H1 (cell line): Measurements from ENCODE around the gene TGFB1. TPM values are rescaled to one million over a fixed set of nuclear protein-coding genes. Genes with fewer than 3 reads are reported as not detected.

Experiments
- CTCF ChIA-PET: fragments of 300-600 bp; sonication (Branson Sonifier 250); formaldehyde crosslinking; loops from one replicate; lab custom pipeline; 2021; ENCODE audit not compliant: partially characterized antibody; lab: Charles Lee
- POLR2A ChIA-PET: fragments of 300-600 bp; sonication (Branson Sonifier 250); formaldehyde crosslinking; loops from one replicate; lab custom pipeline; 2021; ENCODE audit warnings: inconsistent platforms; ENCODE audit not compliant: partially characterized antibody; lab: Charles Lee
- DNase-seq, 2 experiments: peaks; one replicate each; pipeline versions ENCODE4 v3.0.0 to v3.0.0-alpha.2; 2010 to 2022; ENCODE audit warnings: low spot score in 2 of 2, low read depth in 1 of 2, mixed read lengths in 1 of 2
- FAIRE-seq: peaks from 2 replicates; lab custom pipeline; 2011; peaks lifted over from hg19 to GRCh38; lab: Jason Lieb, UNC
- H2AFZ ChIP-seq: 2 replicates; pipeline ENCODE4 v1.8.1; 2012; ENCODE audit warnings: low read length, inconsistent platforms
- H2AK5ac ChIP-seq: 2 replicates; pipeline ENCODE4 v1.6.1; 2013; ENCODE audit warnings: low read depth, low read length
- H2BK120ac ChIP-seq: replicated peaks from 2 replicates; pipeline ENCODE3; 2013; ENCODE audit warnings: low read depth, low read length, inconsistent platforms
- H2BK12ac ChIP-seq: 2 replicates; pipeline ENCODE4 v1.6.1; 2013; ENCODE audit warnings: low read depth, low read length
- H2BK15ac ChIP-seq: 2 replicates; pipeline ENCODE4 v1.6.1; 2013; ENCODE audit warnings: low read length
- H2BK20ac ChIP-seq: 2 replicates; pipeline ENCODE4 v1.6.1; 2013; ENCODE audit warnings: low read length
- H2BK5ac ChIP-seq: 2 replicates; pipeline ENCODE4 v1.6.1; 2013; ENCODE audit warnings: low read depth, low read length
- H3K14ac ChIP-seq: 2 replicates; pipeline ENCODE4 v1.6.1; 2013; ENCODE audit warnings: inconsistent platforms; ENCODE audit not compliant: insufficient read length
- H3K18ac ChIP-seq: 2 replicates; pipeline ENCODE4 v1.6.1; 2013; ENCODE audit warnings: low read length; ENCODE audit errors: extremely low read depth
- H3K23ac ChIP-seq: 2 replicates; pipeline ENCODE4 v1.6.1; 2013; ENCODE audit warnings: inconsistent platforms; ENCODE audit not compliant: insufficient read length
- H3K23me2 ChIP-seq: 2 replicates; pipeline ENCODE4 v1.6.1; 2013; ENCODE audit warnings: low read depth, low read length
- H3K27ac ChIP-seq: 2 replicates; pipeline ENCODE4 v1.6.1; 2011; ENCODE audit warnings: low read depth, low read length, inconsistent platforms
- H3K27me3 ChIP-seq, 4 experiments: replicated peaks in 1 of 4; 1 replicate in 1 of 4; 2 replicates in 3 of 4; pipeline versions ENCODE4 v1.6.1 to v1.8.1; 2011 to 2013; ENCODE audit warnings: low read length in 3 of 4, mild to moderate bottlenecking in 3 of 4, inconsistent platforms in 2 of 4, mixed read lengths in 2 of 4, moderate library complexity in 1 of 4; ENCODE audit not compliant: control insufficient read depth in 3 of 4, insufficient read depth in 3 of 4; ENCODE audit errors: extremely low read depth in 1 of 4
- H3K36me3 ChIP-seq, 4 experiments: 2 replicates each; pipeline versions ENCODE4 v1.6.1 to v1.8.1; 2011 to 2013; ENCODE audit warnings: mild to moderate bottlenecking in 4 of 4, low read length in 3 of 4, moderate library complexity in 2 of 4, control low read depth in 1 of 4, inconsistent platforms in 1 of 4; ENCODE audit not compliant: insufficient read depth in 4 of 4, control insufficient read depth in 2 of 4
- H3K4ac ChIP-seq: replicated peaks from 2 replicates; pipeline ENCODE3; 2013; ENCODE audit warnings: low read length, low read depth, mixed read lengths, inconsistent platforms; ENCODE audit not compliant: insufficient read length
- H3K4me1 ChIP-seq, 4 experiments: replicated peaks in 1 of 4; 1 replicate in 1 of 4; 2 replicates in 3 of 4; pipeline versions ENCODE4 v1.6.1 to v1.8.1; 2011 to 2013; ENCODE audit warnings: low read length in 3 of 4, inconsistent platforms in 2 of 4, mixed read lengths in 1 of 4; ENCODE audit not compliant: insufficient read depth in 4 of 4, control insufficient read depth in 3 of 4
- H3K4me2 ChIP-seq, 2 experiments: 2 replicates each; pipeline versions ENCODE4 v1.6.1 to v1.8.1; 2011 to 2013; ENCODE audit warnings: low read depth in 2 of 2, low read length in 2 of 2, control low read depth in 1 of 2, inconsistent platforms in 1 of 2, mild to moderate bottlenecking in 1 of 2; ENCODE audit not compliant: insufficient read depth in 1 of 2
- H3K4me3 ChIP-seq, 4 experiments: fragments of 200-600, 300-600 bp in 1 of 4; sonication (generic), shearing (Covaris generic), sonication (Bioruptor Twin) in 1 of 4; 2 replicates each; pipeline versions ENCODE4 v1.5.1 to v1.8.1; 2011 to 2016; ENCODE audit warnings: low read length in 4 of 4, low read depth in 3 of 4, control low read depth in 2 of 4, inconsistent platforms in 2 of 4, mild to moderate bottlenecking in 2 of 4, mixed read lengths in 1 of 4, moderate library complexity in 1 of 4; ENCODE audit not compliant: insufficient read depth in 2 of 4; ENCODE audit errors: extremely low read depth in 1 of 4
- H3K56ac ChIP-seq: replicated peaks from 2 replicates; pipeline ENCODE3; 2013; ENCODE audit warnings: low read depth, mild to moderate bottlenecking, mixed read lengths, low read length, inconsistent platforms; ENCODE audit not compliant: insufficient read length
- H3K79me1 ChIP-seq: 2 replicates; pipeline ENCODE4 v1.6.1; 2013; ENCODE audit warnings: low read depth, low read length, control low read depth
- H3K79me2 ChIP-seq, 2 experiments: 2 replicates each; pipeline versions ENCODE4 v1.6.1 to v1.8.1; 2012 to 2013; ENCODE audit warnings: low read length in 2 of 2, mild to moderate bottlenecking in 2 of 2, inconsistent platforms in 1 of 2; ENCODE audit not compliant: insufficient read depth in 2 of 2, control insufficient read depth in 1 of 2
- H3K9ac ChIP-seq, 4 experiments: replicated peaks in 1 of 4; 1 replicate in 1 of 4; 2 replicates in 3 of 4; pipeline versions ENCODE4 v1.6.1 to v1.8.1; 2011 to 2013; ENCODE audit warnings: low read depth in 3 of 4, low read length in 3 of 4, control low read depth in 2 of 4, mild to moderate bottlenecking in 2 of 4, moderate library complexity in 2 of 4, inconsistent platforms in 1 of 4; ENCODE audit errors: extremely low read depth in 1 of 4
- H3K9me3 ChIP-seq, 2 experiments: 2 replicates each; pipeline versions ENCODE4 v1.6.1 to v1.8.1; 2012 to 2013; ENCODE audit warnings: mild to moderate bottlenecking in 2 of 2, moderate library complexity in 2 of 2, control low read depth in 1 of 2, inconsistent platforms in 1 of 2, low read depth in 1 of 2, low read length in 1 of 2, mixed read lengths in 1 of 2; ENCODE audit not compliant: insufficient read depth in 2 of 2
- H4K20me1 ChIP-seq, 2 experiments: replicated peaks in 1 of 2; 2 replicates each; pipeline versions ENCODE3 to v1.8.1; 2011 to 2013; ENCODE audit warnings: inconsistent platforms in 2 of 2, low read length in 2 of 2, mild to moderate bottlenecking in 1 of 2; ENCODE audit not compliant: insufficient read depth in 2 of 2, control insufficient read depth in 1 of 2
- H4K5ac ChIP-seq: 2 replicates; pipeline ENCODE4 v1.6.1; 2013; ENCODE audit warnings: low read length, low read depth, mixed read lengths, inconsistent platforms; ENCODE audit not compliant: insufficient read length
- H4K8ac ChIP-seq: 2 replicates; pipeline ENCODE4 v1.8.0; 2013; ENCODE audit warnings: mild to moderate bottlenecking, moderate library complexity, low read length, inconsistent platforms; ENCODE audit not compliant: insufficient read depth; ENCODE audit errors: extremely low read depth
- H4K91ac ChIP-seq: replicated peaks from 2 replicates; pipeline ENCODE3; 2013; ENCODE audit warnings: low read length, mixed read lengths, inconsistent platforms; ENCODE audit not compliant: insufficient read length
- CTBP2 ChIP-seq: IDR thresholded peaks from 2 replicates; pipeline ENCODE4 v1.7.0; 2011; ENCODE audit warnings: borderline replicate concordance, mild to moderate bottlenecking, moderate library complexity, mixed read lengths, low read length; ENCODE audit not compliant: insufficient read depth, insufficient read length
- EGR1 ChIP-seq: IDR thresholded peaks from 2 replicates; pipeline ENCODE4 v1.6.1; 2011; ENCODE audit warnings: low read depth, low read length, borderline replicate concordance
- JUN ChIP-seq: IDR thresholded peaks from 2 replicates; pipeline ENCODE4 v1.6.1; 2011; ENCODE audit warnings: low read depth, mild to moderate bottlenecking, improper control_type of control experiment, low read length
- JUND ChIP-seq: IDR thresholded peaks from 2 replicates; pipeline ENCODE4 v1.6.1; 2011; ENCODE audit warnings: mild to moderate bottlenecking, improper control_type of control experiment, low read length
- KDM4A ChIP-seq: IDR thresholded peaks from one replicate; pipeline ENCODE4 v1.7.1; 2012; ENCODE audit warnings: low read depth, mild to moderate bottlenecking, moderate library complexity, low read length, inconsistent platforms; ENCODE audit not compliant: severe bottlenecking
- NANOG ChIP-seq: IDR thresholded peaks from 2 replicates; pipeline ENCODE4 v1.6.1; 2011; ENCODE audit warnings: low read length, low read depth, mild to moderate bottlenecking, inconsistent platforms; ENCODE audit not compliant: insufficient read depth, poor library complexity, severe bottlenecking
- POLR2A ChIP-seq, 2 experiments: IDR thresholded peaks; 1 replicate in 1 of 2; 2 replicates in 1 of 2; pipeline ENCODE4 v1.6.1; 2011; ENCODE audit warnings: low read depth in 2 of 2, low read length in 2 of 2, mild to moderate bottlenecking in 2 of 2; ENCODE audit errors: control extremely low read depth in 1 of 2
- SAP30 ChIP-seq: fragments of 300-600 bp; sonication (generic); IDR thresholded peaks from 2 replicates; pipeline ENCODE4 v1.7.1; 2012; ENCODE audit warnings: low read length, moderate library complexity, mild to moderate bottlenecking, inconsistent platforms; ENCODE audit not compliant: insufficient read depth, insufficient replicate concordance
- TAF1 ChIP-seq: IDR thresholded peaks from 2 replicates; pipeline ENCODE4 v1.6.1; 2011; ENCODE audit warnings: mild to moderate bottlenecking, low read depth, low read length
- TAF7 ChIP-seq: optimal IDR thresholded peaks from 2 replicates; pipeline ENCODE3; 2011; ENCODE audit warnings: low read depth, mild to moderate bottlenecking, inconsistent platforms, low read length, moderate library complexity, borderline replicate concordance
- WGBS, 2 experiments: shearing (Covaris generic) in 1 of 2; methylation state at CpG; one replicate each; pipeline versions ENCODE4 v1.1.6 to v1.1.7; 2013 to 2015; ENCODE audit warnings: low lambda C conversion rate in 2 of 2, mixed read lengths in 2 of 2, inconsistent platforms in 1 of 2, low coverage in 1 of 2, missing lambda C conversion rate in 1 of 2; ENCODE audit not compliant: insufficient replicate concordance in 2 of 2, insufficient coverage in 1 of 2, insufficient read length in 1 of 2; ENCODE audit errors: extremely low coverage in 1 of 2, missing lambda C conversion rate in 1 of 2; 5-methylcytosine and 5-hydroxymethylcytosine counted together
- polyA plus RNA-seq, 7 experiments: library from polyadenylated mRNA; depleted of rRNA in 3 of 7; stranded (reverse) in 5 of 7; unstranded in 2 of 7; fragments of >200 nt in 5 of 7; fragments of 200-250 nt in 2 of 7; gene quantifications; 1 replicate in 5 of 7; 2 replicates in 1 of 7; 4 replicates in 1 of 7; pipeline versions ENCODE4 v1.2.1 to v1.2.3, GENCODE V29; 2011 to 2013; ENCODE audit warnings: missing spikeins in 2 of 7, mixed read lengths in 2 of 7
- total RNA-seq: library from RNA; stranded (reverse); fragmentation: NEBNext Ultra II Directional; extraction: Animal tissue kit (Norgen Biotek cat#: 25700); gene quantifications from 2 replicates; pipeline ENCODE4 v1.2.1, GENCODE V29; 2021

TGFB1 gene
- total and polyA plus RNA-seq, 2 of the 8 experiments (the other 6 are each of a cell fraction or from before 2014, with no cell fraction given), result 1.7 to 10.6 TPM

GRCh38 chr19:41325640-41325946 is 28.1 kb downstream of the TGFB1 start:
- POLR2A ChIA-PET, result interaction anchor here (0.6 to 12.6 kb wide), 11 partner anchors 9 to 118 kb away, joined by 3 to 137 read pairs (median 4); partner anchors contain the start of genes CCDC97 and DMAC2
- FAIRE-seq, result no peak
- no peak overlapping the region for H2BK20ac ChIP-seq

More at GRCh38 chr19:41325640-41325946, 28.1 kb downstream of the TGFB1 start:
- Histone ChIP-seq H3K27ac (no peak overlapping the region), H2AK5ac (0 out of 2 replicates have a peak overlapping the region, but pooled peaks have one; percentile 39), H3K4me3 (peak overlapping the region; percentile 43 to 55 (median 50); a peak in 7 of 8 replicates), H3K18ac (no peak overlapping the region), H4K5ac (no peak overlapping the region), H4K8ac (no peak overlapping the region), H2BK120ac (no peak overlapping the region), H4K91ac (no peak overlapping the region), H3K56ac (no peak overlapping the region), H3K4ac (no peak overlapping the region), H4K20me1 (peaks cover 0 to 5% of the 10 kb centered on the region in 2 experiments), H3K9ac (no peak overlapping the region), H2BK15ac (no peak overlapping the region), H3K4me1 (peaks cover 15 to 32% (median 23%) of the 10 kb centered on the region in 4 experiments), H3K23ac (no peak overlapping the region), H3K4me2 (peak overlapping the region; percentile 97 to 98), H3K23me2 (peaks cover 17% of the 10 kb centered on the region), H3K14ac (no peak overlapping the region), H3K79me1 (no peaks in the 10 kb centered on the region), H2BK5ac (peak overlapping the region; percentile 85), H2AFZ (no peak overlapping the region), H3K27me3 (peaks cover 0 to 6% (median 0%) of the 10 kb centered on the region in 4 experiments; a peak in 3 of 7 replicates), H3K36me3 (peaks cover 0 to under 1% (median 0%) of the 10 kb centered on the region in 4 experiments; a peak in 4 of 8 replicates), H3K79me2 (no peaks in the 10 kb centered on the region), H3K9me3 (no peaks in the 10 kb centered on the region), H2BK12ac (no peak overlapping the region)
- TF ChIP-seq EGR1 (no peak), CTBP2 (no peak), TAF1 (no peak), JUND (no peak), JUN (no peak), TAF7 (no peak), SAP30 (no peak), KDM4A (no peak), POLR2A (IDR thresholded peaks at IDR 0.05; ENCODE audit: control extremely low read depth in 1 of 2, low read depth in 2 of 2, low read length in 2 of 2) (no peak), NANOG (no peak)
- 0% methylated on average over 3 of the region's 10 CpGs; no CpG with 5 or more reads in 1 of the 2 experiments for WGBS, 2 experiments
- DNase-seq, result peak in 1 of 2 experiments; percentile 52
- CTCF ChIA-PET, result interaction anchor here (0.9 to 1.2 kb wide), 2 partner anchors 27 to 53 kb away, joined by 4 read pairs; no protein-coding TSS in a partner anchor
